Activated naive CD8-positive, alpha-beta T cell treated with anti-CD3 and anti-CD28 coated beads for 36 hours (primary cell): Measurements from ENCODE around the gene TOMM5. TPM values are rescaled to one million over a fixed set of nuclear protein-coding genes. Genes with fewer than 3 reads are reported as not detected.

Source experiments
- DNase-seq: peaks from one replicate; pipeline ENCODE4 v3.0.0; 2021
- H3K27ac Mint-ChIP-seq: one replicate; pipeline ENCODE4 v1.8.0; 2022; ENCODE audit warnings: mild to moderate bottlenecking, moderate library complexity, mixed read lengths
- H3K27me3 Mint-ChIP-seq: one replicate; pipeline ENCODE4 v1.8.0; 2022; ENCODE audit warnings: mild to moderate bottlenecking, mixed read lengths
- H3K36me3 Mint-ChIP-seq: one replicate; pipeline ENCODE4 v1.8.0; 2021; ENCODE audit warnings: mild to moderate bottlenecking, mixed read lengths
- H3K4me1 Mint-ChIP-seq: one replicate; pipeline ENCODE4 v1.8.0; 2021; ENCODE audit warnings: mixed read lengths
- H3K4me3 Mint-ChIP-seq: one replicate; pipeline ENCODE4 v1.8.0; 2022; ENCODE audit warnings: mild to moderate bottlenecking, moderate library complexity, mixed read lengths
- H3K9me3 Mint-ChIP-seq: one replicate; pipeline ENCODE4 v1.8.0; 2022; ENCODE audit warnings: mixed read lengths
- total RNA-seq, 2 experiments: library from RNA; stranded (reverse); gene quantifications; one replicate each; pipeline ENCODE4 v1.2.3, GENCODE V29; 2021

The TOMM5 gene
- total RNA-seq, 2 experiments from 2014 or later = 219 to 222 TPM

- Mint-ChIP-seq H3K4me1 (no peaks in the 10 kb centered on the region), H3K4me3 (no peak overlapping the region), H3K27me3 (no peaks in the 10 kb centered on the region), H3K27ac (no peak overlapping the region), H3K9me3 (peaks cover 6% of the 10 kb centered on the region), H3K36me3 (peaks cover 20% of the 10 kb centered on the region)
- DNase-seq = no peak
Observed at GRCh38 chr9:37559855-37560592, 32.4 kb downstream of the TOMM5 start.

- Mint-ChIP-seq H3K36me3 (peaks cover 11% of the 10 kb centered on the region), H3K4me1 (no peaks in the 10 kb centered on the region), H3K4me3 (no peak overlapping the region), H3K27ac (no peak overlapping the region), H3K27me3 (no peaks in the 10 kb centered on the region), H3K9me3 (peaks cover 2% of the 10 kb centered on the region)
- no peak for DNase-seq
Observed at GRCh38 chr9:37559125-37559524, 33.3 kb downstream of the TOMM5 start.

- Mint-ChIP-seq H3K4me1 (no peaks in the 10 kb centered on the region), H3K36me3 (peaks cover 3% of the 10 kb centered on the region), H3K27ac (no peak overlapping the region), H3K9me3 (no peaks in the 10 kb centered on the region), H3K27me3 (no peaks in the 10 kb centered on the region), H3K4me3 (no peak overlapping the region)
- no peak for DNase-seq
Observed at GRCh38 chr9:37555786-37556185, 36.6 kb downstream of the TOMM5 start.

- Mint-ChIP-seq H3K4me3 (no peak overlapping the region), H3K4me1 (no peaks in the 10 kb centered on the region), H3K27ac (no peak overlapping the region), H3K27me3 (no peaks in the 10 kb centered on the region), H3K9me3 (no peaks in the 10 kb centered on the region), H3K36me3 (no peaks in the 10 kb centered on the region)
- DNase-seq = no peak
Observed at GRCh38 chr9:37554318-37554717, 38.1 kb downstream of the TOMM5 start.

GRCh38 chr9:37551888-37552287, 40.5 kb downstream of the TOMM5 start:
- H3K4me1 Mint-ChIP-seq = no peaks in the 10 kb centered on the region
- no peaks in the 10 kb centered on the region for H3K36me3 Mint-ChIP-seq
- no peaks in the 10 kb centered on the region for H3K27me3 Mint-ChIP-seq
- no peak overlapping the region for H3K4me3 Mint-ChIP-seq
- no peaks in the 10 kb centered on the region for H3K9me3 Mint-ChIP-seq
- no peak for DNase-seq
- H3K27ac Mint-ChIP-seq = no peak overlapping the region

GRCh38 chr9:37551468-37551867, 40.9 kb downstream of the TOMM5 start:
- H3K9me3 Mint-ChIP-seq = no peaks in the 10 kb centered on the region
- no peaks in the 10 kb centered on the region for H3K4me1 Mint-ChIP-seq
- no peak overlapping the region for H3K4me3 Mint-ChIP-seq
- no peak overlapping the region for H3K27ac Mint-ChIP-seq
- no peaks in the 10 kb centered on the region for H3K27me3 Mint-ChIP-seq
- no peak for DNase-seq
- H3K36me3 Mint-ChIP-seq = no peaks in the 10 kb centered on the region

GRCh38 chr9:37550781-37551180, 41.6 kb downstream of the TOMM5 start:
- Mint-ChIP-seq H3K4me1 (no peaks in the 10 kb centered on the region), H3K4me3 (no peak overlapping the region), H3K36me3 (no peaks in the 10 kb centered on the region), H3K27me3 (no peaks in the 10 kb centered on the region), H3K9me3 (no peaks in the 10 kb centered on the region), H3K27ac (no peak overlapping the region)
- no peak for DNase-seq

- no peak overlapping the region for H3K27ac Mint-ChIP-seq
- no peak for DNase-seq
Observed at GRCh38 chr9:37549527-37549926, 42.9 kb downstream of the TOMM5 start.

GRCh38 chr9:37547328-37547878, 45.0 kb downstream of the TOMM5 start:
- Mint-ChIP-seq H3K27ac (no peak overlapping the region), H3K9me3 (no peaks in the 10 kb centered on the region), H3K4me1 (no peaks in the 10 kb centered on the region), H3K4me3 (no peak overlapping the region), H3K36me3 (no peaks in the 10 kb centered on the region), H3K27me3 (no peaks in the 10 kb centered on the region)
- DNase-seq = no peak

More at GRCh38 chr9:37549527-37549926, 42.9 kb downstream of the TOMM5 start:
- Mint-ChIP-seq H3K36me3 (no peaks in the 10 kb centered on the region), H3K4me3 (no peak overlapping the region), H3K9me3 (no peaks in the 10 kb centered on the region), H3K27me3 (no peaks in the 10 kb centered on the region), H3K4me1 (no peaks in the 10 kb centered on the region)

- H3K9me3 Mint-ChIP-seq = no peaks in the 10 kb centered on the region
- no peaks in the 10 kb centered on the region for H3K27me3 Mint-ChIP-seq
- no peak overlapping the region for H3K27ac Mint-ChIP-seq
- DNase-seq = no peak
- H3K4me1 Mint-ChIP-seq = no peaks in the 10 kb centered on the region
- no peak overlapping the region for H3K4me3 Mint-ChIP-seq
- peaks cover 2% of the 10 kb centered on the region for H3K36me3 Mint-ChIP-seq
Observed at GRCh38 chr9:37543468-37543867, 48.9 kb downstream of the TOMM5 start.

- H3K36me3 Mint-ChIP-seq = peaks cover 2% of the 10 kb centered on the region
- no peaks in the 10 kb centered on the region for H3K9me3 Mint-ChIP-seq
- no peaks in the 10 kb centered on the region for H3K27me3 Mint-ChIP-seq
- DNase-seq = no peak
- no peak overlapping the region for H3K4me3 Mint-ChIP-seq
- H3K27ac Mint-ChIP-seq = no peak overlapping the region
- H3K4me1 Mint-ChIP-seq = no peaks in the 10 kb centered on the region
Observed at GRCh38 chr9:37542895-37543294, 49.5 kb downstream of the TOMM5 start.

GRCh38 chr9:37542488-37542887, 49.9 kb downstream of the TOMM5 start:
- H3K27ac Mint-ChIP-seq = no peak overlapping the region
- H3K4me3 Mint-ChIP-seq = no peak overlapping the region
- H3K36me3 Mint-ChIP-seq = peaks cover 2% of the 10 kb centered on the region
- H3K27me3 Mint-ChIP-seq = no peaks in the 10 kb centered on the region
- no peak for DNase-seq
- H3K4me1 Mint-ChIP-seq = no peaks in the 10 kb centered on the region
- H3K9me3 Mint-ChIP-seq = no peaks in the 10 kb centered on the region

- Mint-ChIP-seq H3K4me3 (no peak overlapping the region), H3K36me3 (peaks cover 2% of the 10 kb centered on the region), H3K27me3 (no peaks in the 10 kb centered on the region), H3K27ac (no peak overlapping the region), H3K9me3 (no peaks in the 10 kb centered on the region), H3K4me1 (no peaks in the 10 kb centered on the region)
- no peak for DNase-seq
Observed at GRCh38 chr9:37541465-37541864, 50.9 kb downstream of the TOMM5 start.

GRCh38 chr9:37540634-37541033, 51.8 kb downstream of the TOMM5 start:
- peaks cover 2% of the 10 kb centered on the region for H3K36me3 Mint-ChIP-seq

GRCh38 chr9:37539634-37540033, 52.8 kb downstream of the TOMM5 start:
- Mint-ChIP-seq H3K4me1 (no peaks in the 10 kb centered on the region), H3K4me3 (no peak overlapping the region), H3K27ac (no peak overlapping the region), H3K9me3 (no peaks in the 10 kb centered on the region), H3K36me3 (peaks cover 2% of the 10 kb centered on the region), H3K27me3 (no peaks in the 10 kb centered on the region)
- no peak for DNase-seq

More at GRCh38 chr9:37540634-37541033, 51.8 kb downstream of the TOMM5 start:
- Mint-ChIP-seq H3K27me3 (no peaks in the 10 kb centered on the region), H3K4me1 (no peaks in the 10 kb centered on the region), H3K9me3 (no peaks in the 10 kb centered on the region), H3K27ac (no peak overlapping the region), H3K4me3 (no peak overlapping the region)
- no peak for DNase-seq
